HG02973 (cell line): Measurements from ENCODE around the gene PCID2.

Experiments used
- ATAC-seq: cut with Tn5 transposase; IDR thresholded peaks from one replicate; pipeline ENCODE4 v1.9.1; 2021; ENCODE audit warnings: moderate library complexity; ENCODE audit not compliant: unreplicated experiment

The PCID2 gene

DNA sequence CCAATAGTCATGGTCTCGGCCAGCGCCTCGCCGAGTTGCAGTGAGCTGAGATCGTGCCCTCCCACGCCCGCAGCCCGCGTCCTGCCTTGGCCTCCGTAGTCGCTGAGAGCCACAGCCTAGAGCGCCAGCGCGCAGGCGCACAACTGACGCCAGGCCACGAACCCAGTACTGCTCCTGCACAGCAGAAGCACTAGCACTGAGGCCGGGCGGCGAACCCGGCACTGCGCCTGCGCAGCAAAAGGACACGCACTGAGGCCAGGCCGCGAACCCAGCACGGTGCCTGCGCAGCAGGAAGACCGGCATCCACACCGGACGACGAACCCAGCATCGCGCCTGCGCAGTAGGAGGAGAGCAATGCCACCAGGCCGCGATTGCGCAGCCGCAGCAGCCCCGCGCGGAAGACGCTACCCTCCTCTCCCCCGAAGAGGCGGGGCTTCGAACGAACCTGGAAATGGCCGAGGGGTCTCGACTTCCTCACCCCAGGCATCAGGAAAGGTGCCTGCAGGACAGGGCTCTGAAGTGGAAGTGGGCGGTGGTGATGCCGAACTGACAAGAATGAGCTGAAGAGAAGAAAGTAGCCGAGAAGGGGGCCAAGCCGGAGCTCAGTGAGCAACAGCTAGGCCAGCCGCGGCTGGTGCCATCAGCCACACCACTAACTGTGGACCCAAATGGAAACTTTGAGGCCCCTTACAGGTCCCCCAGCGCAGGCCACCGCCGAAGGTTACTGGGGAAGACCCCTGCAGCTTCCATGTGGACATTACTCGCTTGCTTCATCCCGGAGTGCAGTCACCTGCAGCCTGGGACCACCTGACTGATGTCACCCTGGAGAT, 78.3 kb downstream of the PCID2 start:
- no peak for ATAC-seq

DNA sequence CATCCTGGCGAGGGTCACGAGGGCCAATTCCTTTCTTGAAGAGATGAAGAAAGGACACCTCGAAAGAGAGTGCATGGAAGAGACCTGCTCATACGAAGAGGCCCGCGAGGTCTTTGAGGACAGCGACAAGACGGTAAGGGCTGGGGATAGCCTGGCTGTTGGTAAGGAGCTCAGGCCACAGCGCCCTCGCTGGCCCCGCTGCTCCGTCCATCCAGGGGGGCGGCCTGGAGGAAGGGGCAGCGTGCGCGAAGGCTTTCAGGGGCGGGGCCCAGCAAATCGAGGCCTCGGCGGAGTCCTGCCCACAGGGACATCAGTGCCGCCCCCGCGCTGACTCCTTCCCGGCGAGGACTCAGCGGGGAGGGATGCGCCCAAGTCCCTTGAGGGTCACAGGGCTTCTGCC, 79.0 kb downstream of the PCID2 start:
- no peak for ATAC-seq
